Loucy (cell line): ENCODE data around the gene ADCY9.

Source experiments
- H2AFZ ChIP-seq: fragments of 200-600 bp; sonication (generic); 2 replicates; pipeline ENCODE4 v1.6.0; 2016; ENCODE audit warnings: antibody characterized with exemption, mild to moderate bottlenecking, low read length, moderate library complexity
- H3F3A ChIP-seq: fragments of 200-600 bp; 2 replicates; pipeline ENCODE4 v1.6.0; 2016; ENCODE audit warnings: antibody characterized with exemption, low read depth, mild to moderate bottlenecking
- H3K27me3 ChIP-seq: fragments of 200-600 bp; sonication (generic); 2 replicates; pipeline ENCODE4 v1.6.1; 2014; ENCODE audit warnings: low read length, mild to moderate bottlenecking; ENCODE audit not compliant: insufficient read depth, poor library complexity, severe bottlenecking
- H3K36me3 ChIP-seq: fragments of 200-600 bp; sonication (generic); 2 replicates; pipeline ENCODE4 v1.6.1; 2016; ENCODE audit warnings: low read length; ENCODE audit not compliant: insufficient read depth
- H3K4me1 ChIP-seq: fragments of 200-600 bp; sonication (generic); 2 replicates; pipeline ENCODE4 v1.5.1; 2014; ENCODE audit warnings: low read length, mild to moderate bottlenecking; ENCODE audit not compliant: insufficient read depth, poor library complexity, severe bottlenecking
- H3K4me2 ChIP-seq: fragments of 200-600 bp; sonication (generic); 2 replicates; pipeline ENCODE4 v1.6.0; 2014; ENCODE audit warnings: antibody characterized with exemption, low read length, low read depth, mild to moderate bottlenecking; ENCODE audit not compliant: poor library complexity, severe bottlenecking
- H3K4me3 ChIP-seq: fragments of 200-600 bp; sonication (generic); 2 replicates; pipeline ENCODE4 v1.5.1; 2014; ENCODE audit warnings: low read length, mild to moderate bottlenecking, mixed read lengths; ENCODE audit not compliant: poor library complexity, severe bottlenecking
- H3K79me2 ChIP-seq: fragments of 200-600 bp; sonication (generic); 2 replicates; pipeline ENCODE4 v1.6.1; 2014; ENCODE audit warnings: low read length; ENCODE audit not compliant: insufficient read depth
- H3K9ac ChIP-seq: fragments of 200-600 bp; sonication (generic); 2 replicates; pipeline ENCODE4 v1.6.0; 2014; ENCODE audit warnings: mild to moderate bottlenecking, low read depth, low read length, moderate library complexity; ENCODE audit not compliant: poor library complexity, severe bottlenecking
- H3K9me2 ChIP-seq: fragments of 200-600 bp; sonication (generic); replicated peaks from 2 replicates; pipeline ENCODE4 v1.6.1; 2016; ENCODE audit warnings: low read depth, low read length, mixed read lengths
- H3K9me3 ChIP-seq: fragments of 200-600 bp; sonication (generic); 2 replicates; pipeline ENCODE4 v1.6.1; 2014; ENCODE audit warnings: mild to moderate bottlenecking, antibody characterized with exemption, low read length, low read depth; ENCODE audit not compliant: insufficient read depth
- H4K20me1 ChIP-seq: fragments of 200-600 bp; sonication (generic); 2 replicates; pipeline ENCODE4 v1.6.0; 2014; ENCODE audit warnings: antibody characterized with exemption, low read length, mild to moderate bottlenecking; ENCODE audit not compliant: insufficient read depth, poor library complexity, severe bottlenecking
- CTCF ChIP-seq: fragments of 200-600 bp; sonication (generic); conservative IDR thresholded peaks from 2 replicates; pipeline ENCODE4 v1.5.1; 2014; ENCODE audit warnings: mild to moderate bottlenecking, antibody characterized with exemption, low read length
- EZH2phosphoT487 ChIP-seq: fragments of 200-600 bp; IDR thresholded peaks from 2 replicates; pipeline ENCODE4 v1.6.1; 2018; ENCODE audit warnings: antibody characterized with exemption, mild to moderate bottlenecking, moderate library complexity, borderline replicate concordance

ADCY9 gene

GRCh38 chr16:4116325-4117249, at the start of gene ADCY9:
ADCY9 (minus strand) TSS chr16:4116442; CDS start chr16:4115442, 1,000 bp downstream.
- H3K79me2 ChIP-seq = no peaks in the 10 kb centered on the region
- no peaks in the 10 kb centered on the region for H3K9me3 ChIP-seq
- H3K9me2 ChIP-seq = no peaks in the 10 kb centered on the region
- H4K20me1 ChIP-seq = no peaks in the 10 kb centered on the region
- H3K4me2 ChIP-seq = no peak within 1 kb of the TSS
- H3K9ac ChIP-seq = no peak within 1 kb of the TSS
- no peaks in the 10 kb centered on the region for H3K4me1 ChIP-seq
- TF ChIP-seq EZH2phosphoT487 (no peak), CTCF (no peak)
- H3F3A ChIP-seq = no peaks in the 10 kb centered on the region
- H2AFZ ChIP-seq = no peak within 1 kb of the TSS
- no peaks in the 10 kb centered on the region for H3K36me3 ChIP-seq
- no peak within 1 kb of the TSS for H3K4me3 ChIP-seq
- H3K27me3 ChIP-seq = no peaks in the 10 kb centered on the region

GRCh38 chr16:4160658-4161430, 44.6 kb upstream of the ADCY9 start:
- no peaks in the 10 kb centered on the region for H3K36me3 ChIP-seq
- no peaks in the 10 kb centered on the region for H3K79me2 ChIP-seq
- no peaks in the 10 kb centered on the region for H3F3A ChIP-seq
- no peaks in the 10 kb centered on the region for H4K20me1 ChIP-seq
- H3K4me1 ChIP-seq = no peaks in the 10 kb centered on the region
- no peaks in the 10 kb centered on the region for H3K9me3 ChIP-seq
- H2AFZ ChIP-seq = no peak overlapping the region
- TF ChIP-seq EZH2phosphoT487 (no peak), CTCF (no peak)
- no peaks in the 10 kb centered on the region for H3K27me3 ChIP-seq
- H3K4me3 ChIP-seq = no peak overlapping the region
- H3K4me2 ChIP-seq = no peak overlapping the region
- no peak overlapping the region for H3K9ac ChIP-seq
- no peaks in the 10 kb centered on the region for H3K9me2 ChIP-seq

- Histone ChIP-seq H2AFZ (no peak overlapping the region), H3K9me2 (no peaks in the 10 kb centered on the region), H3K4me2 (no peak overlapping the region), H3K4me3 (no peak overlapping the region), H4K20me1 (no peaks in the 10 kb centered on the region), H3K4me1 (no peaks in the 10 kb centered on the region), H3K9me3 (no peaks in the 10 kb centered on the region), H3K36me3 (no peaks in the 10 kb centered on the region), H3K9ac (no peak overlapping the region), H3F3A (no peaks in the 10 kb centered on the region), H3K27me3 (no peaks in the 10 kb centered on the region), H3K79me2 (no peaks in the 10 kb centered on the region)
- TF ChIP-seq CTCF (no peak), EZH2phosphoT487 (no peak)
Observed at GRCh38 chr16:4159726-4160125, 43.5 kb upstream of the ADCY9 start.
